HG02798 (cell line): Measurements from ENCODE around the gene SRSF8.
"Not testable (repeated sequence)": the region's sequence is repeated elsewhere in the genome, so short reads cannot be mapped to it uniquely, and the experiment has no call there.

Experiments
- ATAC-seq: cut with Tn5 transposase; IDR thresholded peaks from one replicate; pipeline ENCODE4 v1.9.1; 2021; ENCODE audit warnings: mild to moderate bottlenecking; ENCODE audit not compliant: unreplicated experiment, poor library complexity

The SRSF8 gene, protein sequence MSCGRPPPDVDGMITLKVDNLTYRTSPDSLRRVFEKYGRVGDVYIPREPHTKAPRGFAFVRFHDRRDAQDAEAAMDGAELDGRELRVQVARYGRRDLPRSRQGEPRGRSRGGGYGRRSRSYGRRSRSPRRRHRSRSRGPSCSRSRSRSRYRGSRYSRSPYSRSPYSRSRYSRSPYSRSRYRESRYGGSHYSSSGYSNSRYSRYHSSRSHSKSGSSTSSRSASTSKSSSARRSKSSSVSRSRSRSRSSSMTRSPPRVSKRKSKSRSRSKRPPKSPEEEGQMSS

DNA sequence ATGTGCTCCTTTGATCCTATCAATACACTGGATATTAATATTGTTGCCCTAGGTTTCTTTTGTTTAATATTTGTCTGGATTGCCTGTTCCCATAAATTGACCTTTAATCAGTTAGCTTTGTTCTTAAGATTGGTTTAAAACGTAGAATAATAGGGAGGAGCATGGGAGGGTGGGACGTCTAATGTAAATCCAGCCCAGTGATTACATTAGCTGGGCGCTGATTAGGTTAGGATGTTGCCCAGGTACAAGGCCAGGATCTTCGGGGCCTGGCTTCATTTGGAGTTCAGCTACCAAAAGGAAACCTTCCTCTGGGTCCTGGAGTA is at the start of gene SRSF8:
Gene SRSF8 (plus strand): TSS at position 204 of the 323 bp plus-strand sequence. CDS start 308 bp downstream, outside the sequence.
- ATAC-seq = peak; percentile 53

DNA sequence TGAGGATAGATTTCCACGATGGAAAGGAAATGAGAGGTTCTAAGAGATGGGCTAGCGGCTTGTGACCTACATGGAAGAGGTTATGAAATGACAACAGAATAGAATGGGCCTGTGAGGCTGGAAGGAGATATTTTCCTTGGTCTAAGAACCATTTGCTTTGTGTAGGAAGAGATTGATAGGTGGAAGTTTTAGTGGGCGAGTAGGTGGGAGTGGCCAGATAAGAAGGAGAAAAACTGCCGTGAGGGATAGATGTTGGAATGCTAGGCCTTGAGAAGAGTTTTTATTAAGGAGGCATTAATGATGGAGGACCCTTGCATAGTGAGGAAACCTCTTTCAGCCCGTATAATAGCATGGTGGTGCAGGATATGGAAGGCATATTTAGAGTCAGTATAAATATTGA is 45.3 kb upstream of the SRSF8 start:
- ATAC-seq = not testable (repeated sequence)

DNA sequence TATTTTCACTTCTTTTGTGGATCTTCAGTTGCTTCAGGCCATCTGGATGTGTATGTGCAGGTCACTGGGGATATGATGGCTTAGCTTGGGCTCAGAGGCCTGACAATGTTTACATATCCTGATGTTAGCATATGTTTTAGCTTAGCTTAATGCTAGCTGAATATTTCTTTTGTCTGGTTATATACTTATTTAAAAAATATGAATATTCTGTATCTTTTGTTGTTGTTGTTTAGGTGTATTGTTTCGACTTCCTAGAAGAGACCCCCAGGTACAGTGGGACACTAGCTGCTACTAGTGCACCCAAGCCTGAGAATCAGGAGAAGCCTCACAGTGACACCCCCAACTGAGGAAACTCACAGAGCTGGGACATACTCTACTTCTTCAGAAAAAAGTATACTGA is 41.8 kb upstream of the SRSF8 start, which contains the start of gene KDM4E:
Gene KDM4E (plus strand): TSS at position 301 of the 400 bp plus-strand sequence. CDS start 300 bp downstream, outside the sequence.
- ATAC-seq = no peak

DNA sequence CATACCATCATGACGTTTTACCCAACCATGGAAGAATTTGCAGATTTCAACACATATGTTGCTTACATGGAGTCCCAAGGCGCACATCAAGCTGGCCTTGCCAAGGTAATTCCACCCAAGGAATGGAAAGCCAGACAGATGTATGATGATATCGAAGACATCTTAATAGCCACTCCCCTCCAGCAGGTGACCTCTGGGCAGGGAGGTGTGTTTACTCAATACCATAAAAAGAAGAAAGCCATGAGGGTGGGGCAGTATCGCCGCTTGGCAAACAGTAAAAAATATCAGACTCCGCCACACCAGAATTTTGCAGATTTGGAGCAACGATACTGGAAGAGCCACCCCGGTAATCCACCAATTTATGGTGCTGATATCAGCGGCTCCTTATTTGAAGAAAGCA is 41.1 kb upstream of the SRSF8 start:
- ATAC-seq = not testable (repeated sequence)

DNA sequence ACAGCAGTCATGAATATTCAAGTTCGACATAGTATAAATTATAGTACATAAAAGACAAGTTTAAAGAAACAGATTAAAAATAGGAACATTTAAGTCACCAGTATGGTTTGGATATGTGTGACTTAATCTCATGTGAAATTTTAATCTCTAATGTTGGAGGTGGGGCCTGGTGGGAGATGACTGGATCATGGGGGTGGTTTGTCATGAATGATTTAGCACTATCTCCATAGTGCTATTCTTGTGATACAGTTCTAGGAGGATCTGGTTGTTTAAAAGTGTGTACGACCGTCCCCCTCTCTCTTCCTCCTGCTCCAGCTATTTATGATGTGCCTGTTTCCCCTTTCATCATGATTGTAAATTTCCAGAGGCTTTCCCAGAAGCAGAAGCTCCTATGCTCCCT is 38.4 kb upstream of the SRSF8 start:
- ATAC-seq = no peak

DNA sequence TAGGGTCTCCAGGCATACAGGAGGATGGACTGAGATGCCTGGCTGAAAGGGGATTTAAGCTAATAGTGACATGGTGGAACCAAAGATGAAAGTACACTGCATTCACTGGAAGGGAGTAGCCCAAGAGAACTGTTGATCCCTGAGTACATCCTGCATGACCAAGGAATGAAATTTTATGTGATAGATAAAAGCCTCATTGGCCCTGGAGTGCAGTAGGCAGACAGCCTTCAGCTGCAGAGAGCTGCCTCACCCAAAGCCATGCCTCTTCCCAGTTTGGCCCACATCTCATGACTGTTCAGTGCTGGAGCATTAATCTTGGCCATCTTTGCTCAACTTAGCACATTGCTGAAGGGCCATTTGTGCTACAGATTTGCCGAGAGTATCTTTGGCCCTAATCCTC is 33.7 kb upstream of the SRSF8 start:
- ATAC-seq = no peak

DNA sequence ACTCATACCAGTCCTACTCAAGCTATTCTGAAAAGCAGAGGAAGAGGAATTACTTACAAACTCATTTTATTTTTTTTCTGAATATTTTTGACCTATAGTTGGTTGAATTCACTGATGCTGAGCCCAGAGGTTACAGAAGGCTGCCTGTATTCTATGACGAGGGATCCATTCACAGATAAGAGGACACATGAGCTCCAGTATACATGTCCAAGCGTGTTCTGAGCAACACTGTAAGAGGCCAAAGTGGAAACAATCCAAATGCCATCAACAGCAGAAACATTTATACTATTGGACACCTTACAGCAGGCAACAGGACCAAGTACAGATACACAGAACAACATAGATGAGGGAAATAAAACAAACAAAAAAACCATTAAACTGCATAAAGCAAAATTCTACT is 31.4 kb upstream of the SRSF8 start:
- ATAC-seq = no peak

DNA sequence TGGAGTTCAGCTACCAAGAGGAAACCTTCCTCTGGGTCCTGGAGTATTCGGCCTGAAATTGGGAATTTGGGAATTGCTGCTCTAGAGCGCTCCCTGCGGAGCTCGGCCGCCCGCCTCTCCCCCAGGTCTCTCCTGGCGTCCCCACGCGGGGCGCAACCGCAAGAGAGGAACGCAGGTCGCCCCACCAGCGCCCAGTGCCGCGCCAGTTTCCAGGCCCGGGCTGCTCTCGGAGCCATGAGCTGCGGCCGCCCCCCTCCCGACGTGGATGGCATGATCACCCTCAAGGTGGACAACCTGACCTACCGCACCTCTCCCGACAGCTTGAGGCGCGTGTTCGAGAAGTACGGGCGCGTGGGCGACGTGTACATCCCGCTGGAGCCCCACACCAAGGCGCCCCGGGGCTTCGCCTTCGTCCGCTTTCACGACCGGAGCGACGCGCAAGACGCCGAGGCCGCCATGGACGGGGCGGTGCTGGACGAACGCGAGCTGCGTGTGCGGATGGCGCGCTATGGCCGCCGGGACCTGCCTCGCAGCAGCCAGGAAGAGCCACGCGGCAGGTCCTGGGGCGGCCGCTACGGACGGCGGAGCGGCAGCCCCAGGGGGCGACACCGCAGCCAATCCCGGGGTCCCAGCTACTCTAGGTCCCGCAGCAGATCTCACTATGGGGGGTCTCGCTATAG is 29.2 kb upstream of the SRSF8 start:
- ATAC-seq = not testable (repeated sequence)

DNA sequence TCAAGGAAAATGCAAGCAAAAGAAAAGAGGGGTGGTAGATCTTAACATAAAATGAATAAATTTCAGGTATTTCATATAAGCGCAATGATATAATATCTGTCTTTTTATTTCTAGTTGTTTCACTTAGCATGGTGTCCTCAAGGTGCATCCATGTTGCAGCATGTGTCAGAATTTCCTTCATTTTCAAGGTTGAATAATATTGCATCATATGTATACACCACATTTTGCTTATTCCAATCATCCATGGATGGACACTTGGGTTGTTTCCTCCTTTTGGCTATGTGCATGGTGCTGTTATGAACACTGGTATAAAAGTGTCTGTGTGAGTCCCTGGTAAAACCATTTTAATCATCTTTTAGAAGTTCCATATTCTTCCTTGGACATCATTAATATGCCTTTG is 24.5 kb upstream of the SRSF8 start:
- no peak for ATAC-seq

DNA sequence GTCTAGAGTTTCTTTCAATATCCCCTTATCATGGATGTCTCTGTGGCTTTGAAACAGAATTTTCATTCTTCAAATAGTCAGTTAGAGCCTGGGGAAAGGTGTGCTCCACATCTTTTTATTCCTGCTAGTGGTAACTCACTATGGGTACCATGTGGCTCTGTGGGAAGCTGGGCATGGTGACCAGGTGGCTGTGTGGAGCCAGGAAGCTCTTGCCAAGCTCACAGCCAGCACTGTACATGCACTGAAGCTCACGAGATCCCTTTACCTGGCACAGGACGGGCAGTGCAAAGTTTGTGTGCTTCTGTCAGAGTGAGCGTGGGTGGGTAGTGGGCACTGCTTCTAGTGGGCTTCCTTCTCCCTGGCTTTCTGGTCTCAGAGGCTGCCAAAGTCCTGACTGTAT is 23.8 kb upstream of the SRSF8 start:
- ATAC-seq = no peak

DNA sequence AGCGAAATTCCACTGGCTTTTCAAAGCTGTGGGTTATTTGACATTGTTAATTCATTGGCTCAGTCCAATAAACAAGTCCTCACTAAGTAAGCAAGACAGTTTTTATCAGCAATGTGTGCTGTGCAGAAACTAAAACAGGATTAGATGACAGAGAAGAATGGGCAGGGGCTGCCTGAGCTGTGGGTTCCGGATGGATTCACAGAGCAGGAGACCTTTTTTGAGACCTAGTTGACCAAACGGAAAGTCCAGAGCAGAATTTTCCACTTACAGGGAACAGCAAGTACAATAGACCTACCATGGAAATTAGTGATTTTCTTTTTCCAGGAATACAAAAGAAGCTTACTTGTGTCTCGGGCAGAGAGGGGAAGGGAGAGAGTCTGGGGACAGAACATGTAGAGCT is 22.7 kb upstream of the SRSF8 start:
- no peak for ATAC-seq

DNA sequence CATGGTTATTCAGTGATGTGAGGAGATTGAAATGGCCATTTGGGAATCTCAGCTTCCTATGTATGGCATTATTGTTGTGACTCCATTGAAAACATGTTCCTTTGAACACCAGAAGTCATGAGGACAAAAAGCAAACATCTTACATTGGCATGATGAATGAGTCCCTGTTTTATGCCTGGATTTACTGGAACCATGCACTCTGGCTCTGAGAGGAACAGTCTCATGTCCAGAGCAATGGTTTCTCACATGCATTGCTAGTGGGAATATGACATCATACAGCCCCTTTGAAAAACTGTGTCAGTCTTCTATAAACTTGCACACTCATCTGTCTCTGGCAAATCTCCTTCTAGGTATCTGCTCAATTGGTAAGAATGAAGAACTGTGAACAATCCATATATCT is 20.9 kb upstream of the SRSF8 start:
- ATAC-seq = no peak

DNA sequence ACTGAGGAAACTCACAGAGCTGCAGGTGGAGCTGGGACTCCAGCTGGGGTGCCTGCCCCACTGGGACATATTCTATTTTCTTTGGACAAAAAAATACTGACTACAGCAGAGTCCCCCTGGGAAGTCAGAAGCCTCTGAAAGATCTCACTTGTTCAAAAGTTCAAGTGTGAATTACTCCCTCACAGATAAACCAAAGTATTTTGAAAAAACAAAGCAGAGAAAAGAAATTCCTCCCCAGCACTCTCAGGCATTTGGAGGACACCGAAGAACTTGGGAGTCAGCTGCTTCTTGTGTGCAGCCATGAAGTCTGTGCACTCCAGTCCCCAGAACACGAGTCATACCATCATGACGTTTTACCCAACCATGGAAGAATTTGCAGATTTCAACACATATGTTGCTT is 17.6 kb upstream of the SRSF8 start, which contains the start of gene KDM4F:
Gene KDM4F (plus strand): TSS at position 301 of the 400 bp plus-strand sequence.
- not testable (repeated sequence) for ATAC-seq

DNA sequence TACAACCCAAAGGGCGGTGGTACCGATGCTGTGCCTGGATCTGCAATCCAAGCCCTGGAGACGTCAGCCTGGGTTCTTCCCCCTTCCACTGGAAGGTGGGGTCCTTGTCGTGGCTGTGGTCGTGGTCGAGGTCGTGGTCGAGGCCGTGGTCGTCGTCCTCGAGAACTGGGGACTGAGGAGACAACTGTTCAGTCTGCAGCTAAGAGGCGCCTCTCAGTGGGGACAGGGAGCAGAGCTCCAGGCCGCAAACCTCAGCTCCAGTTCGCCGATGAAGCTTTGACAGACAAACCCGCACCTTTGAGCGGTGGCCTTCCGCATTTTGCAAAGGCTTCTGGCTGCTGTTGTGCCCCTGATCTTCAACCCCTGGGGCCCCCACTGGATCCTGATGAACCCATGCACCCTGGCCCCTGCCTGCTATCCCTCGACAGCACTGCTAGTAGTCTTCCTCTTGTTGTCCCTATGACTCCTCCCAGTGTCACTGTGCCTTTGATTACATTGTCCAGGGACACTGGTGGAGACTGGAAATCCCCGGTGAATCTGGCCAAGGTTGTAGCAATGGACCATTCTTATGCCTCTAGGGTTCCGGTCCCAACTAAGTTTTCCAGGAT is 16.0 kb upstream of the SRSF8 start:
- no peak for ATAC-seq

DNA sequence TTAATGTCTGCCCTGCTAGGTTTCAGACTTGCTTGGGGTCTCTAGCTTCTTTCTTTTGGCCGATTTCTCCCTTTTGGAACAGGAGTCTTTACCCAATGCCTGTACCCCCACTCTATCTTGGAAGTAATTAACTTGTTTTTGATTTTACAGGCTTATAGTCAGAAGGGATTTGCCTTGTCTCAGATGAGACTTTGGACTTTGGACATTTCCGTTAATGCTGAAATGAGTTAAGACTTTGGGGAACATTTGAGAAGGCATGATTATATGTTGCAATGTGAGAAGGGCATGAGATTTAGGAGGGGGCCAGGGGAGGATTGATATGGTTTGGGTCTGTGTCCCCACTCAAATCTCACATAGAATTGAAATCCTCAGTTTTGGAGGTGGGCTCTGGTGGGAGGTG is 12.4 kb upstream of the SRSF8 start:
- ATAC-seq = no peak

DNA sequence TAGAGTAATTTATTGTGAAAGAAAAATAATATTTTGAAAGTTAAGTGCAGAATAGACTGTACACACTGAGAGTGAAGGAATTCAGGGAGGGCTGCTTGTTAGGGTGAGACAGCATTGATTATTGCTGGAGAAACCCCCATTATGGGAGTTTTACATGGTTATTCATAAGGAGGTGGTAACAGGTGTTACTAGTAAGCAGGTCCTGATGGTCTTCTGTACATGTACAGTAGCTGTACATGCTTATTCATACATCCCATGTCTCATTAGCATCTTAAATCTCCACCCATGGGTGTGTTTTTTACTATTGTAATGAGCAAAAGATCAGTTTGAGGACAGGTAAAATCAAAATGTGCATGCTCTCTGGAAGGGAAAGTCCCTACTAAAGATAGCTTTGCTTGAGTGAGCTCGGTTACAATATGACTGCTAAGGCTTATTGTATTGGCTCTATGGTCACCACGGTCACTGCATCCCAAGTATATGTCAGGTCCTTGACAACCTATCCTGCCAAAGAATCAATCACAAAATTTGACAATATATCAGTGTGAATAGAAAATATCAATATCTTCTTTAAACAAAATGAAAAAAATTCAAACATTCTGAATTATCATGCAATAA is 11.3 kb upstream of the SRSF8 start:
- ATAC-seq = peak; percentile 96

DNA sequence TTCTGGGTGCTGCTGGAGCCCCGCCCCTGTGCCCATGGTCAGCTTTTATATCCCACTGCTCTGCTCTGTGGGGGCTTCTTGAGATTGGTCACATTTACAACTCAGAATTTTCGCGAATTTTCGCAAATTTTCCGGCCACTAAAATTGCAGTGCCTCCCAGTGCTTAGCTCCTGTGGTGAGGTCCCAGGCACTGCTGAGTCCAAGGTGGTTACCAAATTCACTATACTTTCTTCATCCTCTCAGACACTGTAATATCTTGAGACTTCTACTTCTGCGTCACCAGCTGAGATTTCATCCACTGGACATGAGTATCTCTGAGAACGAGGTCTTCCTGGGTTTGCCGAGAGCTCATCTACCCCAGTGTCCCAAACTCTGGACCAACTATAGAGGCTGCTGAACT is 8.8 kb upstream of the SRSF8 start:
- ATAC-seq = no peak

DNA sequence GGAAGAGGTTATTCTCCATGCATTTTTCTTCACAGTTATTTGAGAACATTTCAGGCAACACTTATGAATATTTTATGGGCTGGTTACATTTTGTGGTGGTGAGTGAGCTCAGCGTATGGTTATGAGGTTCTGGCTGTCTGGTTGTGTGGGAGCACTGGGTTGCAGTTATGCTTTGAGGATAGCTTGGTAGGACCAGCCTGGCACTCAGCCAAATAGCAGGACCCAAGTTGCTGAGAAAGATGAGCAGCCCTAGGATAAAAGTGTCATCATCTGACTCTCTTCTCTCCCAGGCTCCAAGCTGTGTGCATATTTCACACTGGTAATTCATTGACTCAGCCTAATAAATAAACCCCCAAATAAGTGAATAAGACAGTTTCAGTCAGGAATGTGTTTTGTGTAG is 8.1 kb upstream of the SRSF8 start:
- ATAC-seq = no peak

DNA sequence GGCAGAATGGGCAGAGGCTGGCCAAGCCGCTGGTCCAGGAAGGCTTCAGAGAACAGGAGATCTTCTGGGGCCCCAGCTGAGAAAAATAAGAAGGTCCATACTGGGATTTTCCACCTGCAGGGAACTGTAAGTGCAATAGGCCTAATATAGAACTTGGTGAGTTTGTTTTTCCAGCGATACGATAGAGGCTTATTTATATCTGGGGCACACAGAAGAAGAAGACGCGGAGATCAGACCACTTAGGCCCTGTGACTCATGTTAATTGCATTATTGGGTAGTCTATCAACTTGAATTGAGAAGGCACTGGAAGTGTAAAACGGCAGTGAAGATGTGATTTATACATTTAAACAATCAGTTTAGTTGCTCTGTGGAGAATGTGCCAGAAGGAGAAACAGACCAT is 7.7 kb upstream of the SRSF8 start:
- no peak for ATAC-seq

DNA sequence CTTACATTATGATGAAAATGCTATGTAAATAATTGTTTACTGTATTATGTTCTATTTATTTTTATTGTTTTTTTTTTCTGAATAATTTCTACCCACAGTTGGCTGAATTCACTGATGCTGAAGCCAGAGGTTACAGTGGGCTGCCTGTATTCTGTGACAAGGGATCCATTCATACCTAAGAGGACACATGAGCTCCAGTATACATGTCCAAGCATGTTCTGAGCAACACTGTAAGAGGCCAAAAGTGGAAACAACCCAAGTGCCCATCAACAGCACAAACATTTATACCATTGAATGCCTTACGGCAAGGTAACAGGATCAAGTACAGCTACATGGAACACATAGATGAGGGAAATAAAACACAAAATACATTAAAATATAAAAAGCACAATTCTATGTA is 1.4 kb upstream of the SRSF8 start:
- ATAC-seq = no peak
